ENCODE data around the gene C16orf86.

C16orf86 gene, protein sequence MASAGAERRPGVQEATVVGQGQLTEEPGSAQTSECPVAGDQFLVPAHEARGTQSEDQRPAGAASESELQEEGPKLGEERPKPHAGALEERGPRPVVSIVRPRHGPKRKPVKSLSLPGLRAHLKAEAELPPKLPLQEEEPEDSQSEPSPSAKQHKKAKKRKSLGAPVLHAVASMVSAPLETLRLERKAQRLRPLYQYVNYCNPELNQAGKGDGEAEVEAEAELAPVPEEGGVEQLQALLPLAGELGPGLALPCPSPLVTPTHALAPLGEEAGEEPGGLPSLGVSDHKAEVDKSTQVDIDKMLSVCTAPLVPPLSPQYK

DNA sequence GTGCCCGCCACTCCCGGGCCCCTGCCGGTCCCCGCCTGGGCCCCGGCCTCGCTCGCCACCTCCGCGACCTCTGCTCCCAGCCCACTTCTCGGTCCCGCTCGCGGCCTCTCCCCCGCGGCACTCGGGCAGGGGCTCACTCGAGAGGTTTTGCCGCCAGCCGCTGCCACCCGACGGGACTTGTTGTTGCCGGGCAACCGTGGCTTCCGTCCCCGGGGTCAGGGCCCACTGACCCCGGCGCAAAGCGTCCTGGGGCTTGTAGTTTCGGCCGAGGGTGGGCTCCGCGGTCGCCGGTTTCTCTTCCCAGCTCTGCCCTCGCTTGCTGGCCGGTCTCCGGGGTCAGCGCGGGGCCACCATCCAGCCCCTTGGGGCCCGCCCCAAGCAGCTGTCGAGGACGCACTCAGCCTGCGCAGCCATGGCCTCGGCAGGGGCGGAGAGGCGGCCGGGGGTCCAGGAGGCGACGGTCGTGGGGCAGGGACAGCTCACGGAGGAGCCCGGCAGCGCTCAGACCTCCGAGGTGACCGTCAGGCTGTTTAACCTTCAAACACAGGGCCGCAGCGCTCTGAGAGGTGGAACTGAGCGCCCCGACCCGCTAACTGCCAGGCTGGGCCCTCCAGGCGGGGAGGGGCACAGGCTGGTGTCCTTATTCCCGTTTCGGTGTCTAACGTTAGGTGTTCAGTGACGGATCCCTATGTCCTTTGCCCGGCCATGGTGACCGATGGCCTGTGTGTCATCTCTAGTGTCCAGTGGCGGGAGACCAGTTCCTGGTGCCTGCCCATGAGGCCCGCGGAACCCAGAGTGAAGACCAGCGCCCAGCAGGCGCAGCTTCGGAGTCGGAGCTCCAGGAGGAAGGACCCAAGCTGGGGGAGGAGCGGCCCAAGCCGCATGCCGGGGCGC lies at the start of gene C16orf86, which contains the start of gene ENKD1:
TSS of gene C16orf86 (plus strand) at position 256 of the 894 bp plus-strand sequence. CDS start at position 413, 157 bp downstream.
TSS of gene ENKD1 (minus strand) at position 192 of the 894 bp plus-strand sequence. CDS start 308 bp downstream, outside the sequence.
- DNase-seq: peak; percentile 79

DNA sequence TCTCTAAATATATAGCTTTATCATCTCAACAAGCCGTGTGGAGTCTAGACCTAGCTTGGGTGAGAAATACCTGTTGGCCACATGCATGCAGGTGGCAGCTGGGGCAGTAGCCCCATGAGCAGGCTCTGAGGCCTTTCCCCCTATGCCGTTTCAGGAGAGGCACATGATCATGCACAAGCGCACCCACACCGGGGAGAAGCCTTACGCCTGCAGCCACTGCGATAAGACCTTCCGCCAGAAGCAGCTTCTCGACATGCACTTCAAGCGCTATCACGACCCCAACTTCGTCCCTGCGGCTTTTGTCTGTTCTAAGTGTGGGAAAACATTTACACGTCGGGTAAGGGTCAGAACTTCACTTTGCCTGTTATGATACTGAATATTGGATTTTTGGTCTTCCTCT lies 38.4 kb upstream of the C16orf86 start:
- DNase-seq: no peak

DNA sequence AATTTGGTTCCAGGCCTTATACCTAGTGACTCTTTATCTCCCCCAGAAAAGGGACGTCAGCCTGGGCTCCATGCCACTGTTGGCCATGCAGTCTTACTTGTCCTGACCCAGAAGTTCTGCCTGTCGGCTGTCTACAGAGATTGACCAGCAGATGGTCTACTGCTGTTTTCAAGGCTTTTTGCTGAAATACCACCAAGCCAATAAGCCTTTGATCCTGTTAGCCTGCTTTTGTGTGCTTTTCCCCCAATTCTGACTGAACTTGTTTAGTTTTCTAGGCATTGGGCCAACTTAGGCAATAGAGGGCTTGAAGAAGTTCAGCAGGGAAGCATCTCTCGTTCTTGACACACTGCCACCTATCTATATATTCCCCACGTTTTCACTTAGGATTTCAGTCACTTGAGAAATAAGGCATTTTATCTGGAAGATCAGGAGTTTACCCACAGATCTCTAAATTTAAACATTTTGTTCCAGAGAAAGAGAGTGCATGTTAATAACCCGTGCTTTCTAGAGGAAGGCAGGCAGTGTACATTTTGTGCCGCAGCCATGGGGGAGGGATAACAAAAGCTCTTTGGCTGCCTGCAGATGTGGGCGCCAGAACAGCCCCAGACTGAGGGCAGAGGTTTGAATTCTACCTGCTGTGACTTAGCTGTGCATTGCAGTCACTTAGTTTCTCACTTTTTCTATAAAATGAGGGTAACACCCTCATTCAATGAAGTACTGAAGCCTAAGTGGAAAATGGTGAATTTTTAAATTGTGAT lies 34.0 kb upstream of the C16orf86 start:
- DNase-seq: no peak

DNA sequence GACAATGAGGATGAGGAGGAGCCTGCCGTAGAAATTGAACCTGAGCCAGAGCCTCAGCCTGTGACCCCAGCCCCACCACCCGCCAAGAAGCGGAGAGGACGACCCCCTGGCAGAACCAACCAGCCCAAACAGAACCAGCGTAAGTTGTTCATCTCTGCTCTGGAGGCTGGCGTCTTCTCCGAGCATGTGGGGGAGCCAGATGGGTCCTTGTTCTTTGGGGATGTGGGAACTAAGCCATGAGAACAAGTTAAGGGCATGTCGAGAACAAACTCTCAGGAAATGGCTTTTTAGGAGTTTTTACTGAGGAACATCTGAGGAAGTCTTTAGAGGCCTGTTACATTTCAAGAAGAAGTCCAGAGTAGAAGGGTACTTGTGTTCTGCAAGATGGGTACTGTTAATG lies 29.9 kb upstream of the C16orf86 start:
- DNase-seq: no peak

DNA sequence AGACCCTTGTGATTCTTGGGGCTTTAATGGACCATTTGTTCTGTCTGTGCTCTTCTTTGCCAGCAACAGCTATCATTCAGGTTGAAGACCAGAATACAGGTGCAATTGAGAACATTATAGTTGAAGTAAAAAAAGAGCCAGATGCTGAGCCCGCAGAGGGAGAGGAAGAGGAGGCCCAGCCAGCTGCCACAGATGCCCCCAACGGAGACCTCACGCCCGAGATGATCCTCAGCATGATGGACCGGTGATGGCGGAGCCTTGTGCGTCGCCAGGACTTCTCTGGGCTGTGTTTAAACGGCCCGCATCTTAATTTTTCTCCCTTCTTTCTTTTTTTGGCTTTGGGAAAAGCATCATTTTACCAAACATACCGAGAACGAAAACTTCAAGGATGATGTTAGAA lies 29.0 kb upstream of the C16orf86 start:
- DNase-seq: no peak

DNA sequence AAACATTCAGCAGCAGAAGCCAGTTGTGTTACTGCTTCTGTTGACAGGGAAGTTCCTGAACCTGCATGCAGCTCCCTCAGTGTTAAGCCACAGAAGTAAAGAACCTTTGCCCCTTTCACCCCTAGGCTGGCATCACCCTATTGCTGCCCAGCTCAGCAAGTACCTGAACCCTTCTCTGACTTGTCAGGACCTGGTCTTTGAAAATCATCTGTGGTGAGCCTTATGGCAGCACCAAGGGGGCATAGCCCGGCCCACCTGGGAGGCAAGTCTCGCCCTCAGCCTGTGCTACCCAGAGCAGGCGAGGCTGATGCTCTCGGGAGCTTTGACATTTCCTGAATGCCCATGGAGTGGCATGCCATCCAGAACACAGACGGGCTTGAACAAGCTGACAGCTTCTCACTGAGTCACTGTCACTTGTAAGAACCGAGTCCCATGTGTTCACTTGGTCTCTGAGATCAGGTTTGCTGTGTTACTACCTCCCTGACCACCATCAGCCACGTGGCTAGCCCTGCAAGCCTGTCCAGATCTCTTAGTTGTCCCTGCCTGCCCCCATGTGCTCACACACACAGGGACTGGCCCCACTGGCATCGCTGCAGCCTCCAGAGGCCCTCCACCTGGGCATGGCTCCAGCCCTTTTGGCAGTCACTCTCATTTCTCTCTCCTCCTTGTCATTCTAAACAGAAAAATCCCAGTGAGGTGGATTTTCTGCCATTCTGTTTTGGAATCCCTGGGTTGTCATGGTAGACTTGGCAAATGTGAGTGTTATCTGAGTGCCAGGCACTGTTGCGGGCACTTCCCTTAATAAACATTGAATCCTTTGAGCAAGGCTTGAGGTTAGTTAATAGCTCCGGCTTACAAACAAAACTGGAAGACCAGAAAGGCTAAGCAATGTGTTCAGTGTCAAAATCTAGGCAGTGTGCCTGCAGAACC lies 24.6 kb upstream of the C16orf86 start:
- no peak for DNase-seq

DNA sequence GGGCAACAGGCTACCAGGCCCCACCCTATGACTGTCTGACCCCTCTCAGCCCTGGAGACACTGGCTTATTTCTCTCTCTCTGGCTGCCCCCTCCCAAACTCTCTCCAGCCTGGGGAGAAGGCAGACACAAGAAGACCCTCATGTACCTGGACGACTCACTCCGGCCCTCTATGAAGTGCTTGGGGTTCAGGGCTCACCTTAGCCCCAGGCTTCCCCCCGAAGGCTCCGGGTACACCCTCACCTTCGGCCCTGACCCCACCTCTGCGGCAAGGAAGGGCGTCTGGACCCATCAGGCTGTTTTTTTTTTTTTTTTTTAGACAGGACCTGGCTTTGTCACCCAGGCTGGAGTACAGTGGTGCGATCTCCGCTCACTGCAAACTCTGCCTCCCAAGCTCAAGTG lies 22.6 kb upstream of the C16orf86 start:
- DNase-seq: no peak

DNA sequence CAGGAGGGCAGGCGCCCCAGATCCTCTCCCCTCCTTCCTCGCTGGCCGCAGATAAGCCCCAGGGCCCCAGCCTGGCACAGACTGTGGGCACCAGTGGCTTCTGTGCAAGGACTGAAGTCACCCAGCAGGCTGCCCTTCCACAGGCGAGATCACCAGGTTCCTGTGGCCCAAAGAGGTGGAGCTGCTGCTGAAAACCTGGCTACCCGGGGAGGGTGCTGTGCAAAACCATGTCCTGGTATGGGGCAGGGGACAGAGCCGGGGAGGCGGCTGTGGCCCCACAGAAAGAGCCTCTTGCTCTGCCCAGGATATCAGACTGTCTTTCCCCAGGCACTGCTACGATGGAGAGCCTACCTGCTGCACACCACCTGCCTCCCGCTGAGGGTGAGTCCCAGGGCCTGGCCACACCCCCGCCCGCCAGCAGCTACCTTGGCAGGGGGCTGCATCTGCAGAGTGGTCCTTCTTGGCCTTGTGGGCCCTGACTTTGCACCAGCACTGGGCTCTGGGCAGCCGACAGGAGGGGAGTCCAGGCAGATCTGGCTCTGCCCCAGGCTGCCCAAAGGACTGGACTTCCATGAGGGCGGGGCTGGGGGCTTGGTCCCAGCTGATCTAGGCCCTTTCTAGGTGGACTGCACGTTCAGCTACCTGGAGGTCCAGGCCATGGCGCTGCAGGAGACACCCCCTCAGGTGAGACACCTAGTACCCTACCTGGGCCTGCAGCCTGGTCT lies 21.1 kb upstream of the C16orf86 start:
- no peak for DNase-seq

DNA sequence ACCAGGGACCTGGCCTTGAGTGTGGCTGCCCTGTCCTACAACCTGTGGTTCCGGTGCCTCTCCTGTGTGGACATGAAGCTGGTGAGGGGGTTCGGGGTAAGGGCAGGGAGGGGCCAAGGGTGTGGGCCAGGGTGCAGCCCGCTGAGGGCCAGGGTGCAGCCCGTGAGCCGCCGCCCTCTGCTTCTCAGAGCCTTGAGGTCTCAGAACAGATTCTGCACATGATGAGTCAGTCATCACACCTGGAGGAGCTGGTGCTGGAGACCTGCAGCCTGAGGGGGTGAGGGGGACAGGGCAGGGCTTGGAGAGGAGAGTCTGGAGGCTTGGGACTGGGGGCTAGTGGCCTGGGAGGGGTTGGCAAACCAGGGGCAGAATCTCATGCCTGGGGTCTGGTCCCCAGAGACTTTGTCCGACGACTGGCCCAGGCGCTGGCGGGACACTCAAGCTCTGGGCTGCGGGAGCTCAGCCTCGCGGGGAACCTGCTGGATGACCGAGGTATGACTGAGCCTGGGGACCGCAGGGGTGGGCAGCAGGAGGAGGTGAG lies 19.4 kb upstream of the C16orf86 start:
- DNase-seq: no peak

DNA sequence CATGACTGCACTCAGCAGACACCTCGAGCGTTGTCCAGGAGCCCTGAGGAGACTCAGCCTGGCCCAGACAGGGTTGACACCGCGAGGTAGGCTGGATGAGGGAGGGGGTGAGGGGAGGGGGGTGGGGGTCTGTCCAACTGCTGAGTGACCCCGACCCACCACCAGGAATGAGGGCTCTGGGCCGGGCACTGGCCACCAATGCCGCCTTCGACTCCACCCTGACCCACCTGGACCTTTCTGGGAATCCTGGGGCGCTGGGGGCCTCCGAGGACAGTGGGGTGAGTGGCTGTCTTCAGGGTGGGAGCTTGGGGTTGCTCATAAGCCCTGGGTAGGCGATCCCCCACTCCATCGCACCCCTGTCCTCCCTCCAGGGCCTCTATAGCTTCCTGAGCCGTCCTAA lies 18.9 kb upstream of the C16orf86 start:
- no peak for DNase-seq

DNA sequence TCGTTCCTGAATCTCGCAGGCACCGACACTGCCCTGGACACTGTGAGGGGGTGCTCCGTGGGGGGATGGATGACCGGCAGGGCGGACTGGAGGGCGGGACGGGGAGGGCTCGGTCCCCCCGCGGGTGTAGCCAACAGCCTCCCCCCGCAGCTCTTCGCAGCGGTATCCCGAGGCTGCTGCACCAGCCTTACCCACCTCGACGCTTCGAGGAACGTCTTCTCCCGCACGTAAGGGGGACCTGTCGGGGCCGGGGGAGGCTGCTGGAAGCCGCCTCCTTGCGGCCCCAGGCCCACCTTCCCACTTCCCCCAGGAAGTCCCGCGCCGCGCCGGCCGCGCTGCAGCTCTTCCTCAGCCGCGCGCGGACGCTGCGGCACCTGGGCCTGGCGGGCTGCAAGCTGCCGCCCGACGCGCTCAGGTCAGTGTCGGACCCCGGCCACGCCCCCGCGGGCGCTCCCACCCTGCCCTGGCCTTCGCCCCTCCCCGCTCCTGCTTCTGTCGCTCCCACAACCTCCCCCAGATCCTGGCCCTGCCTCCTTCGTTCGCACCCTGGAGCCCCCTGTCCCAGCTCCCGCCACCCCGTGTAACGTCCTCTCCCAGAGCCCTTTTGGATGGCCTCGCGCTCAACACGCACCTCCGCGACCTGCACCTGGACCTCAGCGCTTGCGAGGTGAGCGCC lies 18.4 kb upstream of the C16orf86 start:
- DNase-seq: no peak

DNA sequence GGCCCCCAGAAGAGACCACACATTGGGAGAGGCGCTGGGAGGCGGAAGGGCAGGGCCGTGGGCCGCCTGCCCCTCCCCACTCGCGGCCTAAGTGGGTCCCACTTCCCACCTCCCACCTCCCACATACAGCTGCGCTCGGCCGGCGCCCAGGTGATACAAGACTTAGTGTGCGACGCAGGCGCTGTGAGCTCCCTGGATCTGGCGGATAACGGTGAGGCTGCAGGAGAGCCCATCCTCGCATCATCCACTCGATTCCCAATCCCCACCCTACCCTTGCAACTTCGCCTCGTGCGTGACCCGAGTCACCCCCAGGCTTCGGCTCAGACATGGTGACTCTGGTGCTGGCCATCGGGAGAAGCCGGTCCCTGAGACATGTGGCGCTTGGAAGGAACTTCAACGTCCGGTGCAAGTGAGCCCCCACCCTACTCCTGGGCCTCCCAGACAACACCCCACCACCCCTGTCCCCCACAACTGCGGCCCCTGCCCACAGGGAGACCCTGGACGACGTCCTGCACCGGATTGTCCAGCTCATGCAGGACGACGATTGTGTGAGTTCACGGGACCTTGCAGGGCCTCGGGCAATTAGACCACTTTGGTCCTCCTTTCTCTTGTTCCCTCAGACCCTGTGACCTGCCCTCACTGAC lies 17.7 kb upstream of the C16orf86 start:
- no peak for DNase-seq

DNA sequence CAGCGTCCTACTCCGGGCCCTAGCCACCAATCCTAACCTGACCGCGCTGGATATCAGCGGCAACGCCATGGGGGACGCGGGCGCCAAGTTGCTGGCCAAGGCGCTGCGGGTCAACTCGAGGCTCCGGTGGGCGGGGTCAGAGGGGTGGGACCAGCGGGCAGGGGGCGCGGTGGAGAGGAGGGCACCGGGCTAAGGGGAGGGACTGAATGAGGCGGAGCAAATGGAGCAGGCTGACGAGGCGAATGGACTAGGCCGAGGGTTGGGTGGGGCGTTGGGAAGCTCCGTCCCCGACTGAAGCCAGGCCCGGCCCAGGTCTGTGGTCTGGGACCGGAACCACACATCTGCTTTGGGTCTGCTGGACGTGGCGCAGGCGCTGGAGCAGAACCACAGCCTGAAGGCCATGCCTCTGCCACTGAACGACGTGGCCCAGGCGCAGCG lies 17.1 kb upstream of the C16orf86 start:
- no peak for DNase-seq

DNA sequence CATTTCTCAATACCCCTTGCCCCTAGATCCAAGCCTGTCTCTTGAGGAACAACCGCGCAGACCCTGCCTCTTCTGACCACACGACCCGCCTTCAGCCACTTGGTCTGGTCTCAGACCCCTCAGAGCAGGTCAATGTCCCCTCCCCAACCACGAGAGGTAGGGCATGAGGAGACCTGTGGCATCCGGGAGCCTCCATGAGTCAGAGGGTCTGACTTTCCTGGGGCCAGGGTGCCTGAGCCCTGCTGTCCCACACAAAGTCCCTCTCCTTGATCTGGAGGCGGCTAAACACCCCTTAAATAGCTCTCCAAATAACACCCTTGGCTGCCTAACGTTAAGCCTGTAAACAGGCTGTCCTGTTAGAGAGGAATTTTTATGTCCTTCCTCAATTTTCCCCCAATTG lies 16.6 kb upstream of the C16orf86 start:
- DNase-seq: no peak

DNA sequence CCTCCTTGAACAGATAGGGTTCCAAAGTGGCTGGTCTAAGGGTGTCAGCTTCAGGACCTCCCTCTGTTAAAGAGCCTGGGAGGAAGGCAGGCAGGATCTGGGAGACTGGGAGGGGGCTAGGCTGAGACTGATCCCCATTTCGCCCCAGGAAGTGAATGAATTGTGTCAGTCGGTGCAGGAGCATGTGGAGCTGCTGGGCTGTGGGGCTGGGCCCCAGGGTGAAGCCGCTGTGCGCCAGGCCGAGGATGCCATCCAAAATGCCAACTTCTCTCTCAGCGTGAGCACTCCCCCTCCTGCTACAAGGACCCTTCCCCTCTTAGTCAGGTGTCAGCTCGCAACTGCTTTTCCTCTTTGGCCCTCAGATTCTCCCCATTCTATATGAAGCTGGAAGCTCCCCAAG lies 15.6 kb upstream of the C16orf86 start:
- DNase-seq: no peak

DNA sequence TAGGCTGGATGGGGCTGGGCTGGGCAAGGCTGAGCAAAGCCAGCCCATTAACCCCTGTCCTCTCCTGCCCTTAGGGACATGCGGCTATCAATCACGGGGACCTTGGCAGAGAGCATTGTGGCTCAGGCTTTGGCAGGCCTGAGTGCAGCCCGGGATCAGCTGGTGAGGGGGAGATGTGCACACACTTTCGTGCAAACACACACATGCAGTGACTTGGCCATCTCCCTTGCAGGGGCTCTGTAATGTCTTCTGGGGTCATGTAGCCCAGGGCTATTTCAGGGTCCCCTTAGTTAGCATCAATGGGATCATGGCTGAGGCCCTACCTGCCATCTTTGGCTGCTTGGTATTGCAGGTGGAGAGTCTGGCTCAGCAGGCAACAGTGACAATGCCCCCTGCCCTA lies 14.8 kb upstream of the C16orf86 start:
- no peak for DNase-seq

DNA sequence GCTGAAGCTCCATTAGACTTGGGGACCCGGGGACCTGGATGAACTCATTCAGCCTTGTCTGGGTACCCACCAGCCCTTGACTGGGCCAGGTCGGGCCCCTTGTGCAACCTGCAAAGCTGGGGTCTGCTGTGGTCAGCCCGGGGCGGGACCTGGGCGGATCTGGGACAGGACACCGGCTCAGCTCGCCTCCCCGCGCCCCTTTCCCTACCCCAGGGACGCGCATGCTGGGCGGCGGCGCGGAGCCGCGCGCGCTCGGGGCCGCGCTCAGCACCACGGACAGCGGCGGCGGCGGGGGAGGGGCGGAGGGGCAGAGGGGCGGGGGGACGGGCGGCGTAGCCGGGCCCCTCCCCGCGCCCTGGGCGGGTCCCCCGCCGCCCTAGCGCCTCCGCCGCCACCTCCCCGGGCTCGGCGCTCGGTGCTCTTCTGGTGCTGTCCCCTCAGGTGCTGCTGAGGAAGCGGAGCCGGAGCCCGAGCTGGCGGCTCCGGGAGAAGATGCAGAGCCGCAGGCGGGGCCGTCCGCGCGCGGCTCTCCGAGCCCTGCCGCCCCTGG lies 14.0 kb upstream of the C16orf86 start:
- no peak for DNase-seq

DNA sequence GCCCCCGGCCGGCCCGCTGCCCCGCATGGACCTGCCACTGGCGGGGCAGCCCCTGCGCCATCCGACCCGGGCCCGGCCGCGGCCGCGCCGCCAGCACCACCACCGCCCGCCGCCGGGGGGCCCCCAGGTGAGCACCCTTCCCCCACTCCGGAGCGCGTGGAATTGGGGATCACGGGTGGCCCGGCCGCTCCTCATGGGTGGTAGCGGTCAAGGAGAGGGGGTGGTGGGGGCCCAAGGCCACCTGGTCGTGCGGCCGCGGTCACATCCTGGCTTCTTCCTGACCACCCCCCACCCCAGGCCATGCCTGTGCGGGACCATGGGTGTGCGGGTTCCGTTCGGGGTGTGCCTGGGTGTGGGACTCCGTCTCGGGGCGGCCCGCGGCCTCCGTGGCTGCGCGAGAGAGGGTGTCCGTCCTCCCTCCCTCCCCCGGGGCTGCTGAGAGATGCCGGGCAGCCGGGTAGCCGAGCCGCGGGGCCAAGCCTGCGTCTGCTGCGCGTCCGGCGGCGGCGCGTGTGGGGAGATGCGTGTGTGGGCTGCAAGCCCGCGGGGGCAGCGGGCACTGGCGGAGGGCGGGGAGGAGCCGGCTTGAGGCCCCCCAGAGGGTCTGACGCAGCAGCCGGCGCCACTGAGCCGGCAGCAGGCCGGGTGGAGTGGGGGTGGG lies 13.4 kb upstream of the C16orf86 start:
- DNase-seq: no peak

DNA sequence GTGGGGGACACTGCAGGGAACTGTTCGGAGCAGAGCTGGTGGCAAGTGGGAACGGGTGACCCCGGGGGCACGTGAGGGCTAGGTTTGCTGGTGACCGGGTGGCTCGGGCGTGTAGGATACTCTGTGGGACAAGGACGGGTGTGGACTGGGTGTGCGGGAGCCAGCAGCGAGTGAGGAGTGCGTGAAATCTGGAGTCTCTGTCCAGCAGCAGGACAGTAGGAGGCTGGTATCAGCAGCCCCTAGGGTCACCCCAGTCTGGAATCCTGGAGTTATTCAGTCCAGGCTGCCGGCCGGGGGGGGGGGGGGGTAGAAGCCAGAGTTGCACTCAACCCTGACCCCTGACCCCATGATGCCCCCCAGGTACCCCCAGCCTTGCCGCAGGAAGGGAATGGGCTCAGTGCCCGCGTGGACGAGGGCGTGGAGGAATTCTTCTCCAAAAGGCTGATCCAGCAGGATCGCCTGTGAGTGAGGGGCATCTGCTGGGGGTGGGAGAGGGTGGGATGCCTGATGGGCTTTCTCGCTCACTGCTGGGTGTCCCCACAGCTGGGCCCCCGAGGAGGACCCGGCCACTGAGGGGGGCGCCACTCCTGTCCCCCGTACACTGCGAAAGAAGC lies 12.7 kb upstream of the C16orf86 start:
- no peak for DNase-seq
